HG03378 (cell line): ENCODE results near the gene H6PD.
"Not testable (repeated sequence)": the region's sequence is repeated elsewhere in the genome, so short reads cannot be mapped to it uniquely, and the experiment has no call there.

Source experiments
- ATAC-seq: cut with Tn5 transposase; IDR thresholded peaks from one replicate; pipeline ENCODE4 v1.9.1; 2021; ENCODE audit warnings: mild to moderate bottlenecking, moderate library complexity; ENCODE audit not compliant: unreplicated experiment

Gene H6PD

GRCh38 chr1:9294910-9295636 lies 60.5 kb downstream of the H6PD start:
- no peak for ATAC-seq

DNA sequence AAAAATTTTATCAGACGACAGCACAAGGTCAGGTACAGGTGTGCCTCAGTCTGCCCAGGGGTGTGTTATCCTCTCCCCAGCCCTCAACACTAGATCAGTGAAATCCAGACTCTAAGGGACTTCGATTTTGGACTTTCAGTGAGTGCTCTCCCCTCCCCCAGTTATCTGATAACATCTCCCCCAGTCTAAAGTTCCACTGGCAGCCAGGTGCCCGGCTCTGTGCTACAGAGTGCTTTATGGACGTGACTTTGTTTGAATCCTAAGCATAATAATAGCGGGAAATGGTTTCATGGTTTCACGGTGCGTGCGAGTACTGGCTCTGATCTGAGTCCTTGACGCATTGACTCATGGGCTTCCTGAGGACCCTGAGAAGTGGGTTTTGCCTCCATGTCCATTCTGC lies 61.3 kb downstream of the H6PD start:
- no peak for ATAC-seq

GRCh38 chr1:9296850-9297249 lies 62.3 kb downstream of the H6PD start:
- no peak for ATAC-seq

DNA sequence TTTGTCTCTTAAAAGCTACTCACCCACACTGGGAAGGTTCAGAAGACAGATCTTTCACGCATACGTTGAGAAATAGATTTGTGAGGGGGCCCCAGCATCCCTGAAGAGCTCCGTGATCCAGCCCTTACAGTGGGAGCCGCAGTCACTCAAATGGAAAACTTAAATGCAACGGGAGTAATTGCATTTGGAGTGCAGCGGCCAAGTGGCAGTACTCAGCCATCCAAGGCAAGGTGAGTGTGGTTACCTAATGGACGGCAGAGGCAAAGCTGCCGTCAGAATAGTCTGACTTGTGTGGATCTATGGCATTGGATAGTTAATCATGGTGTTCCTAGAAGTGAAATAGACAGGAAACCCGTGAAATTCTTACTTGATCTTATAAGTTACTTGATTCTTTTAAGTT lies 63.3 kb downstream of the H6PD start:
- ATAC-seq = no peak

DNA sequence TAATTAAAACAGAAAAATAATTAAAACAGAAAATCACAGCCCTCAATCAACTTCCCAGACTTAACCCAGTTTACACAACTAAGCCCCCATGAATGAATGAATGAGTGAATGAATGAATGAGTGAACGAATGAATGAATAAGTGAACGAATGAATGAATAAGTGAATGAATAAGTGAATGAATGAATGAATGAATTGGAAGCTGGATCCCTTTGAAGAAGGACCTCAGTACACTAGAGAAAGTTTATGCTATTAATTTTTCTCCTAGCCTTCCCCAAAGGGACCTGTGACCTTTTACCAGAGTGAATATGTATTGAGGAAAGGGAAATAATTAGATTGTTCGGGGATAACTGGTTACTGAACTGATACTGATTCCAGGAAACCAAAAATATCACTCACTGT lies 63.7 kb downstream of the H6PD start:
- no peak for ATAC-seq

GRCh38 chr1:9299571-9300541 lies 65.3 kb downstream of the H6PD start:
- not testable (repeated sequence) for ATAC-seq

- no peak for ATAC-seq
These were observed 66.0 kb downstream of the H6PD start for GRCh38 chr1:9300573-9300972.

DNA sequence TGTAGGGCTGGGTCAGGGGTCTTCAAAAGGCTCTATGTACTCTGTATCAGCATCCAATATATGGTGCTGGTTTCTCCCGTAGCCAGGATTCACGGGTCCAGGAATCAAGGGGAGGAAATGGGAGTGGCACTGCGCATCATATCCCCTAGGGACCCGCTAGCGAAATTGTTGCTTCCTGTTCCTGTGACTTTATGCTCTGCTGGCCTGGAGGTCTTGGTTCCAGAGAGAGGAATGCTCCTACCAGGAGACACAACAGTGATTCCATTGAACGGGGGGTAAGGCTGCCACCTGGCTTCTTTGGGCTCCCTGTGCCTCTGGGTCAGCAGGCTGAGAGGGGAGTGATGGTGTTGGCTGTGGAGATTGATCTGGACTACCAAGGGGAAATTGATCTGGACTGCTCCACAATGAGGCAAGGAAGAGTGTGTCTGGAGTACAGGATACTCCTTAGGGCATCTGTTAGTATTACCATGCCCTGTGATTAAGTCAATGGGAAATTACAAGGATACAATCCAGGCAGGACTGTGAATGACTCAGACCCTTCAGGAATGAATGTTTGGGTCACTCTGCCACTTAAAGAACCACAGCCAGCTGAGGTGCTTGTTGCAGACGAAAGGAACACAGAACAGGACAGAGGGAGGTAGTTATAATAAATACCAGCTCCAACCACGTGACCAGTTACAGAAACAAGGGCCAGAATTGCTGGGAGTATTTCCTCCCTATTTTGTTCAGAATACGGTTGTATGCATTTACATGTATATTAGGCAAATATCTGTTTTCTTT lies 68.4 kb downstream of the H6PD start:
- no peak for ATAC-seq

- no peak for ATAC-seq
These were observed 69.3 kb downstream of the H6PD start for GRCh38 chr1:9303916-9304315.

DNA sequence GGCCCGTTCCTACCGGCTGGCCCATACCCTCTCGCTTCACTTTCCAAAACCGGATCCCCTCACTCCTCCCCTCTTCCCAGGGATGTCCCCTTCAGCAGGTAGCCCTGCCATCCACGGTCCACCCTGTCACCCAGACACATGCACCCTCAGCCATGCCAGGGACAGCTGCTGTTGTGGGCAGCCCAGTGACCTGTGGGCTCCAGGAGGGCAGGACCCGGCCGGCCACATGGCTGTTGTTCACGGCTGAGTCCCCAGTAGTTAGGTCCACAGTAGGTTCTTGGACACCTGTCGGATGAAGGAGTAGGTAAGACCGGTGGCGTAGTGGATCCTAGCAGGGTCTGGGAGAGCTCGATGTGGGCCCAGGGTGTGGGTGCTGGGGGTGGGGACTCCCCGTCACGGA lies 70.6 kb downstream of the H6PD start:
- ATAC-seq = no peak

GRCh38 chr1:9306006-9306405 lies 71.4 kb downstream of the H6PD start:
- no peak for ATAC-seq

GRCh38 chr1:9307303-9307702 lies 72.7 kb downstream of the H6PD start:
- ATAC-seq = no peak

DNA sequence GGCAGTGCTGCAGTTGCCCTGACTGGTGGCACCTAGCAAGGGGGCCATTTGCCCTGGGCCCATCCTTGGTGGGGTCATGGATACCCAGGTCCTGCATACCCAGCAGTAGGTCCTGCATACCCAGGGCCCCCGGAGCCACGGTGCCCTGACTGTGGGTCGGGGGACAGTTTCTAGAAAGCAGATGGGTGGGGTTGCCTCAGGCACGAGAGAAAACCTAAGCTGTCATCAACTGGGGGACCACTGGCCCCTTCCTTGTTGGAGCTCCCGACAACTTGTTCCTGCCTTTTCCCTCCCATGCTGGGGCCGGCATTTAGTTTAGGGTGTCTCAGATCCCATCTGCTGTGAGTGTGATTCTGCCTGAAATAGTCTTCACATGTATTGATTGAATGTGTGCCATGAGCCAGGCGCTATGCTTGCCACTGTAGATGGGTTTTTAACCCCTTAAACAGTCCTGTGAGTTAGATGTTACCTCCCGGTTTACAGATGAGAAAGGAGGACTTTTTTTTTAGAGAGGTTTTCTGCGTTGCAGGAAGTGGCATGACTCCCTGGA lies 73.7 kb downstream of the H6PD start:
- ATAC-seq = no peak

- ATAC-seq = no peak
These were observed 74.5 kb downstream of the H6PD start for GRCh38 chr1:9309080-9309479.

GRCh38 chr1:9309991-9310390 lies 75.4 kb downstream of the H6PD start:
- ATAC-seq = no peak

- no peak for ATAC-seq
These were observed 76.5 kb downstream of the H6PD start for GRCh38 chr1:9311029-9311428.

DNA sequence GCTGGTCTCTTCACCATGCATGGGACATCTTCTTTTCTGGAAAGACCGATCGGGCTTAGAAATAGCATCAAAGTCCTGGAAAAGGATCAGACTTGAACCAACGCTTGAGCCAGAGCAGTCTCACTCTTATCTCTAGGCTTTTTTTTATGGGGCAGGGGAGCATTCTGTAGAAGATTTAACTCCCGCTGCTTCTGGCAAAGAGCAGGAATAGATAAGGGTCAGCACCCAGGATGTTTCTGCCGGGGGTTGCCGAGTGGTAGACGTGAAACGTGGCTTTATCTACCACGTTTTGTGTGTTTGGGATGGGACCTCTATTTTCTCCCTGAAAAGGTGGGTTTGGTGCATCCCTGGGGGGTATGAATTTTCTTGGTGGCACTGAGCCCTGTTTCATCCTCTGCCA lies 76.9 kb downstream of the H6PD start:
- ATAC-seq = no peak

GRCh38 chr1:9312168-9312720 lies 77.7 kb downstream of the H6PD start:
- ATAC-seq = no peak

GRCh38 chr1:9313576-9313975 lies 79.0 kb downstream of the H6PD start:
- ATAC-seq = no peak

- no peak for ATAC-seq
These were observed 79.5 kb downstream of the H6PD start for GRCh38 chr1:9314111-9314510.
